OCI-LY1 (cell line): ENCODE data around the gene OSTN.
"Not testable (repeated sequence)": the region's sequence is repeated elsewhere in the genome, so short reads cannot be mapped to it uniquely, and the experiment has no call there.

ENCODE experiments used
- H2AFZ ChIP-seq: fragments of 200-600 bp; sonication (generic), shearing (Covaris generic); 2 replicates; pipeline ENCODE4 v1.6.0; 2014; ENCODE audit warnings: antibody characterized with exemption, mild to moderate bottlenecking, low read length
- H3F3A ChIP-seq: fragments of 200-600 bp; sonication (generic), shearing (Covaris generic); 2 replicates; pipeline ENCODE4 v1.6.0; 2014; ENCODE audit warnings: mild to moderate bottlenecking, antibody characterized with exemption, low read length, moderate library complexity; ENCODE audit not compliant: insufficient read depth
- H3K27ac ChIP-seq: fragments of 200-600 bp; sonication (generic); 2 replicates; pipeline ENCODE4 v1.5.1; 2014; ENCODE audit warnings: low read length, mixed run types, mild to moderate bottlenecking, low read depth; ENCODE audit not compliant: poor library complexity, severe bottlenecking
- H3K27me3 ChIP-seq: fragments of 200-600 bp; sonication (generic); 2 replicates; pipeline ENCODE4 v1.6.0; 2014; ENCODE audit warnings: antibody characterized with exemption, mild to moderate bottlenecking, low read length, moderate library complexity; ENCODE audit not compliant: insufficient read depth
- H3K36me3 ChIP-seq: fragments of 200-600 bp; sonication (generic); 2 replicates; pipeline ENCODE4 v1.6.1; 2014; ENCODE audit warnings: mild to moderate bottlenecking, antibody characterized with exemption, low read length, moderate library complexity, mixed read lengths; ENCODE audit not compliant: insufficient read depth
- H3K4me1 ChIP-seq: fragments of 200-600 bp; sonication (generic); 2 replicates; pipeline ENCODE4 v1.5.1; 2014; ENCODE audit warnings: mild to moderate bottlenecking, low read length, moderate library complexity; ENCODE audit not compliant: insufficient read depth, severe bottlenecking
- H3K4me2 ChIP-seq: fragments of 200-600 bp; sonication (generic), shearing (Covaris generic); 2 replicates; pipeline ENCODE4 v1.6.1; 2014; ENCODE audit warnings: low read length
- H3K4me3 ChIP-seq: fragments of 200-600 bp; sonication (generic); 2 replicates; pipeline ENCODE4 v1.5.1; 2014; ENCODE audit warnings: low read length, low read depth, mild to moderate bottlenecking, mixed read lengths; ENCODE audit not compliant: poor library complexity, severe bottlenecking
- H3K79me2 ChIP-seq: fragments of 200-600 bp; shearing (Covaris generic); 2 replicates; pipeline ENCODE4 v1.6.1; 2016; ENCODE audit warnings: mixed run types, low read length, mixed read lengths; ENCODE audit not compliant: insufficient read depth
- H3K9ac ChIP-seq: fragments of 200-600 bp; sonication (generic), shearing (Covaris generic); 2 replicates; pipeline ENCODE4 v1.6.1; 2014; ENCODE audit warnings: mild to moderate bottlenecking, low read length, mixed read lengths
- H3K9me2 ChIP-seq: fragments of 200-600 bp; sonication (generic), shearing (Covaris generic); 2 replicates; pipeline ENCODE4 v1.6.1; 2014; ENCODE audit warnings: low read depth, mild to moderate bottlenecking, low read length, mixed read lengths
- H3K9me3 ChIP-seq: fragments of 200-600 bp; shearing (Covaris generic); 2 replicates; pipeline ENCODE4 v1.6.1; 2014; ENCODE audit warnings: low read length, mixed read lengths
- H4K20me1 ChIP-seq: fragments of 200-600 bp; sonication (generic), shearing (Covaris generic); 2 replicates; pipeline ENCODE4 v1.6.0; 2016; ENCODE audit warnings: mild to moderate bottlenecking, low read length; ENCODE audit not compliant: insufficient read depth
- CTCF ChIP-seq: fragments of 200-600 bp; sonication (generic), shearing (Covaris generic); IDR thresholded peaks from 2 replicates; pipeline ENCODE4 v1.5.1; 2017; ENCODE audit warnings: mild to moderate bottlenecking, antibody characterized with exemption, low read length, moderate library complexity, mixed read lengths
- EZH2 ChIP-seq: fragments of 200-600 bp; sonication (generic), shearing (Covaris generic); IDR thresholded peaks from 2 replicates; pipeline ENCODE4 v1.8.0; 2017; ENCODE audit warnings: borderline replicate concordance, mixed run types, mild to moderate bottlenecking, antibody characterized with exemption, low read length, moderate library complexity, mixed read lengths

OSTN gene

DNA sequence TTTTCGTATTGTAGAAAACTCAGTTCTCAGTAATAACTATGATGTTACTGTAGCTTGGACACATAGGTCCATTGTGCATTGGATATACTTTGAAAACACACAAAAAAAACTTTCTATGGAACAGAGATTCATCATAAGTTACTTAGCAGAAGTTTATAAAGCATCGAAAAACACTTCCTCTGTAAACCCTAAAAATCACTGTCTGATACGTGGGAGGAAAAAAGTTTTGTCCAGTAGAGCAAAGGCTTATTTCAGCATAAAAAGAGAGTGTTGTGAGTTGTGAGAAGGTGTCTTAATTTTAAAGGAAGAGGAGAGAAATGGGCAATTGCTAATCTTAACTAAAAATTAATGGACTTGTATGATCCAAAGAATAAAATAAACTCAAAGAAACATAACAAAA, 64.8 kb downstream of the OSTN start:
- no peaks in the 10 kb centered on the region for H3F3A ChIP-seq
- H2AFZ ChIP-seq = no peak overlapping the region
- H3K27ac ChIP-seq = no peak overlapping the region
- no peaks in the 10 kb centered on the region for H3K9me2 ChIP-seq
- no peaks in the 10 kb centered on the region for H3K79me2 ChIP-seq
- H3K4me2 ChIP-seq = no peak overlapping the region
- no peaks in the 10 kb centered on the region for H3K9me3 ChIP-seq
- TF ChIP-seq EZH2 (no peak), CTCF (no peak)
- H3K9ac ChIP-seq = no peak overlapping the region
- no peaks in the 10 kb centered on the region for H3K27me3 ChIP-seq
- H3K4me3 ChIP-seq = no peak overlapping the region
- H4K20me1 ChIP-seq = no peaks in the 10 kb centered on the region
- no peaks in the 10 kb centered on the region for H3K4me1 ChIP-seq
- H3K36me3 ChIP-seq = no peaks in the 10 kb centered on the region

DNA sequence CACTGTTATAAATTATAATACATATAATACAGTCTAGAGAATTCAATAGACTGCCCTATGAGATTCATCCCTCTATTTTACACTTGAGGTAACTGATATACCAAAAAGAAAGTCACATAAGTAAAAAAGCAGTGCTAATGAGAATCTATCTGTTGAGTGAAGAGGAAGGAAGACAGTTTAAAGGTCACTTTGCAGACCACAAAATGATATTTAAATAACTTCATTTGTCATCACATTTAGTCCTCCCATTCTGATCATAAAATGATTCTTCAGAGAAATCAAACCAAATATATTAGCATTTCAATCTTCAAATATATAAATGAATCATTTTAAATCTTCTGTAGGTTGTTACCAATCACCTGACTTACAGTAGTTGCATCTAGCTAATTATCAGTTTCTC, 69.7 kb downstream of the OSTN start:
- Histone ChIP-seq H3K79me2 (no peaks in the 10 kb centered on the region), H2AFZ (no peak overlapping the region), H3K4me1 (no peaks in the 10 kb centered on the region), H3K36me3 (no peaks in the 10 kb centered on the region), H3K9me2 (no peaks in the 10 kb centered on the region), H4K20me1 (no peaks in the 10 kb centered on the region), H3K27me3 (peaks cover 8% of the 10 kb centered on the region; the same call in 1 of the 2 replicates), H3K9me3 (no peaks in the 10 kb centered on the region), H3K4me2 (no peak overlapping the region), H3K9ac (no peak overlapping the region), H3K4me3 (no peak overlapping the region), H3K27ac (no peak overlapping the region), H3F3A (no peaks in the 10 kb centered on the region)
- no peak for TF ChIP-seq EZH2
- no peak for TF ChIP-seq CTCF

DNA sequence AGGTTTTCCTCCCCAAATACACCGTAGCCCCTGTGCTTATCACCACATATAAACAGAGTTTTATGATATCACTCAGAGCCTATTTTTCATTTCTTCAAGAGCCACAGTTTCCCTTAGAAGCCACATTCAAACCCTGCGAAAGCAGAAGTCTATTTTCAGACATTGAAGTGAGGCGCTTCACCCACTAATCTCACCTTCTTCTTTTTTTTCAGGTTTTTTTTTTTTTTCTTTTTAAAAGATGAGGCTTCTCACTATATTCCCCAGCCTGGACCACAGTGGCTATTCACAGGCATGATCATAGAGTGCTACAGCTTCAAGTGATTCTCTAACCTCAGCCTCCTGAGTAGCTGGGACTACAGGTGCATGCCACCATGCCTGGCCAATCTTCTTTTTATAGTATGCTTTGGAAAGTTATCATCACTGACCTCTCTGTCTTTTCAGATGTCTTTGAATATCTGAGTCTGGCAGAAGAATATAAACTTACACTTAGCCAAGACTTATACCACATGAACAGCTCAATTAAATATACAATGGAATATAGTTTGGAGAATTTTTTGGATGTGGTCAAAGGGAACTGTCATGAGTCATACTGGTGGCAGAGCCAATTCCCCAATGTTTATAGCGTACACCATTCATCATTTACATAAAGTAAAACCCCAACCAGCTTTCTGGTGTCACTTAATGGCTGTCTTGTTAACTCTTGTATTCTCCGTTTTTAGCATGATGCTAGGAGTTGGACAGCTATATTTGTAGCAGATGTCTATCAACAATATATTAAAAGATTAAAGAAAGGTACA, 70.4 kb downstream of the OSTN start:
- Histone ChIP-seq H3K9ac (no peak overlapping the region), H3K27me3 (peaks cover 8% of the 10 kb centered on the region; the same call in 1 of the 2 replicates), H3K4me2 (no peak overlapping the region), H3K9me3 (no peaks in the 10 kb centered on the region), H3F3A (no peaks in the 10 kb centered on the region), H3K36me3 (no peaks in the 10 kb centered on the region), H3K9me2 (no peaks in the 10 kb centered on the region), H4K20me1 (no peaks in the 10 kb centered on the region), H3K27ac (no peak overlapping the region), H3K79me2 (no peaks in the 10 kb centered on the region), H2AFZ (no peak overlapping the region), H3K4me1 (no peaks in the 10 kb centered on the region), H3K4me3 (no peak overlapping the region)
- no peak for TF ChIP-seq CTCF
- TF ChIP-seq EZH2 = no peak

GRCh38 chr3:191275244-191275643, 76.2 kb downstream of the OSTN start:
- H3K4me2 ChIP-seq, H3K9me2 ChIP-seq, H3K4me1 ChIP-seq, H4K20me1 ChIP-seq, H3K27me3 ChIP-seq, H3K4me3 ChIP-seq, H3K9ac ChIP-seq, H3F3A ChIP-seq, H2AFZ ChIP-seq, H3K36me3 ChIP-seq, H3K79me2 ChIP-seq, H3K27ac ChIP-seq, H3K9me3 ChIP-seq: not testable (repeated sequence)
